Measurements from ENCODE around the gene IPO4. TPM values are rescaled to one million over a fixed set of nuclear protein-coding genes. Genes with fewer than 3 reads are reported as not detected.

The IPO4 gene
- total and polyA plus RNA-seq, 2 of the 13 experiments (the other 11 are each of a cell fraction or from before 2014, with no cell fraction given) = 39.0 to 179 TPM

GRCh38 chr14:24232121-24232644, 43.6 kb upstream of the IPO4 start, which contains the start of gene NEDD8 (continued):
- TF ChIP-seq TFDP2 (CRISPR knock-in tag; IDR thresholded peaks at IDR 0.05) = no peak
- TF ChIP-seq POLR2AphosphoS2 (IDR thresholded peaks at IDR 0.05; ENCODE audit: low read depth, low read length) = no peak
- TF ChIP-seq ZNF414 (CRISPR knock-in tag; IDR thresholded peaks at IDR 0.05) = no peak
- TF ChIP-seq RARA (CRISPR knock-in tag; IDR thresholded peaks at IDR 0.05) = peak; percentile 46; the same call in 1 of the 2 replicates
- no peak; the same call in 1 of the 2 replicates for TF ChIP-seq NFYB (CRISPR knock-in tag; IDR thresholded peaks at IDR 0.05)
- peak; percentile 99; the same call in 1 of the 2 replicates for TF ChIP-seq CAMTA2 (CRISPR knock-in tag; IDR thresholded peaks at IDR 0.05; ENCODE audit: borderline replicate concordance)
- no peak for TF ChIP-seq ZBTB44 (CRISPR knock-in tag; IDR thresholded peaks at IDR 0.05)
- peak; percentile 6; the same call in 1 of the 2 replicates for TF ChIP-seq MLLT10 (CRISPR knock-in tag; IDR thresholded peaks at IDR 0.05)
- no peak; the same call in 1 of the 2 replicates for TF ChIP-seq ZNF556 (CRISPR knock-in tag; IDR thresholded peaks at IDR 0.05; ENCODE audit: borderline replicate concordance)
- TF ChIP-seq GPN1 (CRISPR knock-in tag; IDR thresholded peaks at IDR 0.05; ENCODE audit: borderline replicate concordance) = peak; percentile 71; the same call in 1 of the 2 replicates
- TF ChIP-seq ZNF639 (CRISPR knock-in tag; conservative IDR thresholded peaks at IDR 0.05) = 0 out of 2 replicates have a peak, but pooled peaks have one; percentile 69
- no peak for TF ChIP-seq MNT (IDR thresholded peaks at IDR 0.05)
- peak; percentile 76 for TF ChIP-seq KMT2A (CRISPR knock-in tag; IDR thresholded peaks at IDR 0.05)
- TF ChIP-seq ZNF230 (CRISPR knock-in tag; IDR thresholded peaks at IDR 0.05) = no peak
- no peak for TF ChIP-seq BCLAF1 (IDR thresholded peaks at IDR 0.05)
- peak; percentile 93 for TF ChIP-seq ZBTB7A (CRISPR knock-in tag; IDR thresholded peaks at IDR 0.05)
- TF ChIP-seq PRDM4 (CRISPR knock-in tag; IDR thresholded peaks at IDR 0.05; ENCODE audit: borderline replicate concordance) = no peak

Data from HepG2 (cell line).